ENCODE measurements around the gene MYH9.

The MYH9 gene

GRCh38 chr22:36243986-36244385 lies 143.8 kb downstream of the MYH9 start:
- Mint-ChIP-seq H3K27me3 (no peaks in the 10 kb centered on the region), H3K27ac (no peak overlapping the region), H3K4me1 (ENCODE audit: low read depth) (peaks cover 13% of the 10 kb centered on the region), H3K4me3 (no peak overlapping the region), H3K9me3 (ENCODE audit: low read depth) (peaks cover 13% of the 10 kb centered on the region), H3K36me3 (peaks cover 2% of the 10 kb centered on the region)

GRCh38 chr22:36239401-36240171 lies 148.2 kb downstream of the MYH9 start, which contains the start of gene APOL2:
APOL2 (minus strand) TSS chr22:36239527; CDS start chr22:36233162, 6,365 bp downstream.
- Mint-ChIP-seq H3K27ac (peak within 1 kb of the TSS; percentile 98), H3K4me1 (ENCODE audit: low read depth) (peaks cover 50% of the 10 kb centered on the region), H3K4me3 (peak within 1 kb of the TSS; percentile 96), H3K36me3 (peaks cover 16% of the 10 kb centered on the region), H3K9me3 (ENCODE audit: low read depth) (peaks cover 4% of the 10 kb centered on the region), H3K27me3 (no peaks in the 10 kb centered on the region)

- Mint-ChIP-seq H3K36me3 (peaks cover 17% of the 10 kb centered on the region), H3K4me3 (peak overlapping the region; percentile 96), H3K4me1 (ENCODE audit: low read depth) (peaks cover 54% of the 10 kb centered on the region), H3K27me3 (no peaks in the 10 kb centered on the region), H3K27ac (peak overlapping the region; percentile 98), H3K9me3 (ENCODE audit: low read depth) (peaks cover 4% of the 10 kb centered on the region)
Observed at GRCh38 chr22:36239150-36239400, 148.7 kb downstream of the MYH9 start.

GRCh38 chr22:36238373-36239149 lies 149.2 kb downstream of the MYH9 start:
- H3K4me1 Mint-ChIP-seq (ENCODE audit: low read depth), result peaks cover 54% of the 10 kb centered on the region
- peak overlapping the region; percentile 96 for H3K4me3 Mint-ChIP-seq
- peaks cover 4% of the 10 kb centered on the region for H3K9me3 Mint-ChIP-seq (ENCODE audit: low read depth)
- H3K27ac Mint-ChIP-seq, result peak overlapping the region; percentile 98
- peaks cover 17% of the 10 kb centered on the region for H3K36me3 Mint-ChIP-seq
- no peaks in the 10 kb centered on the region for H3K27me3 Mint-ChIP-seq

GRCh38 chr22:36237462-36238372 lies 150.1 kb downstream of the MYH9 start:
- H3K9me3 Mint-ChIP-seq (ENCODE audit: low read depth), result peaks cover 4% of the 10 kb centered on the region
- peak overlapping the region; percentile 96 for H3K4me3 Mint-ChIP-seq
- H3K4me1 Mint-ChIP-seq (ENCODE audit: low read depth), result peaks cover 54% of the 10 kb centered on the region
- no peaks in the 10 kb centered on the region for H3K27me3 Mint-ChIP-seq
- peak overlapping the region; percentile 98 for H3K27ac Mint-ChIP-seq
- peaks cover 17% of the 10 kb centered on the region for H3K36me3 Mint-ChIP-seq

GRCh38 chr22:36236388-36237319 lies 151.1 kb downstream of the MYH9 start:
- H3K9me3 Mint-ChIP-seq (ENCODE audit: low read depth), result no peaks in the 10 kb centered on the region
- peaks cover 22% of the 10 kb centered on the region for H3K36me3 Mint-ChIP-seq
- no peaks in the 10 kb centered on the region for H3K27me3 Mint-ChIP-seq
- H3K27ac Mint-ChIP-seq, result peak overlapping the region; percentile 37
- H3K4me3 Mint-ChIP-seq, result peak overlapping the region; percentile 96
- H3K4me1 Mint-ChIP-seq (ENCODE audit: low read depth), result peaks cover 57% of the 10 kb centered on the region

- H3K27me3 Mint-ChIP-seq, result no peaks in the 10 kb centered on the region
- peaks cover 22% of the 10 kb centered on the region for H3K36me3 Mint-ChIP-seq
- no peaks in the 10 kb centered on the region for H3K9me3 Mint-ChIP-seq (ENCODE audit: low read depth)
- H3K4me1 Mint-ChIP-seq (ENCODE audit: low read depth), result peaks cover 57% of the 10 kb centered on the region
- peak overlapping the region; percentile 51 for H3K27ac Mint-ChIP-seq
- peak overlapping the region; percentile 96 for H3K4me3 Mint-ChIP-seq
Observed at GRCh38 chr22:36235585-36235984, 152.2 kb downstream of the MYH9 start.

- H3K9me3 Mint-ChIP-seq (ENCODE audit: low read depth), result no peaks in the 10 kb centered on the region
- H3K36me3 Mint-ChIP-seq, result peaks cover 22% of the 10 kb centered on the region
- H3K27me3 Mint-ChIP-seq, result no peaks in the 10 kb centered on the region
- peaks cover 52% of the 10 kb centered on the region for H3K4me1 Mint-ChIP-seq (ENCODE audit: low read depth)
- peak overlapping the region; percentile 96 for H3K4me3 Mint-ChIP-seq
- H3K27ac Mint-ChIP-seq, result no peak overlapping the region
Observed at GRCh38 chr22:36234919-36235318, 152.8 kb downstream of the MYH9 start.

- peaks cover 45% of the 10 kb centered on the region for H3K4me1 Mint-ChIP-seq (ENCODE audit: low read depth)
- peaks cover 22% of the 10 kb centered on the region for H3K36me3 Mint-ChIP-seq
- no peaks in the 10 kb centered on the region for H3K9me3 Mint-ChIP-seq (ENCODE audit: low read depth)
- H3K4me3 Mint-ChIP-seq, result peak overlapping the region; percentile 96
- no peak overlapping the region for H3K27ac Mint-ChIP-seq
- H3K27me3 Mint-ChIP-seq, result no peaks in the 10 kb centered on the region
Observed at GRCh38 chr22:36234213-36234612, 153.6 kb downstream of the MYH9 start.

GRCh38 chr22:36233796-36234195 lies 154.0 kb downstream of the MYH9 start:
- H3K36me3 Mint-ChIP-seq, result peaks cover 22% of the 10 kb centered on the region
- H3K27me3 Mint-ChIP-seq, result no peaks in the 10 kb centered on the region
- peaks cover 44% of the 10 kb centered on the region for H3K4me1 Mint-ChIP-seq (ENCODE audit: low read depth)
- H3K27ac Mint-ChIP-seq, result no peak overlapping the region
- H3K9me3 Mint-ChIP-seq (ENCODE audit: low read depth), result no peaks in the 10 kb centered on the region
- H3K4me3 Mint-ChIP-seq, result no peak overlapping the region

- H3K4me3 Mint-ChIP-seq, result no peak overlapping the region
- H3K9me3 Mint-ChIP-seq (ENCODE audit: low read depth), result no peaks in the 10 kb centered on the region
- H3K4me1 Mint-ChIP-seq (ENCODE audit: low read depth), result peaks cover 36% of the 10 kb centered on the region
- no peak overlapping the region for H3K27ac Mint-ChIP-seq
- peaks cover 19% of the 10 kb centered on the region for H3K36me3 Mint-ChIP-seq
- no peaks in the 10 kb centered on the region for H3K27me3 Mint-ChIP-seq
Observed at GRCh38 chr22:36232715-36233401, 154.9 kb downstream of the MYH9 start.

Data from activated naive CD8-positive, alpha-beta T cell (primary cell).